ENCODE results near the gene ACYP2.

ACYP2 gene

DNA sequence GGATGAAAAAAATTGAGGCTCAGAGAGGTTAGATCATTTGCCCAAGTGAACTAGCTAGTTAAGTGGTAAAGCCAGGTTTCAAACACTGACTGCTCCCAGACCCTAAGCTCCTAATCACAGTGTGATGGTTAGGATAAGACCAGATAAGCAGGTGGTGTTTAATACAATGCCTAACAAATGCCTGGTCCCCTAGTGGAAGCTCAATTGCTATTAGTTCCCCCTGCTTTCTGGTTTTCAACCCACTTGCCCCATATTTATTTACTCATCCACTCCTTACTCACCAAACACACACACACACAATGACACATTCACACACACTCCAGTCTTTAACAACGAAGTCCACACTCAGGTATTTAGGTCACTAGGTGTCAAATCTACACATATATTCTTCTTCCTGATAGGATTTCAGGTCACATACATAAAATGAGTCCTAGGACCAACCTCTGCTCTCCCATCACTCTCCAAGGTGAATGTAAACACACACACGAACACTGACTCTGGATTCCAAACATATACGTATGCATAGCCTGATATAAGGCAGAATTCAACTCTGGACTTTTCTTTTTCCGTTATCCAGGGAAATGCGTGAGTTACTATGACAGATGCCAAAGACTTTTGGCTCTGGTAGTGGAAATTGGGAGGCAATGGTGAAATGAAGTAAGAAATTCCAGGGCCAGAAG, 214.2 kb downstream of the ACYP2 start:
- Mint-ChIP-seq H3K4me3 (peak overlapping the region; percentile 88), H3K4me1 (peaks cover 11% of the 10 kb centered on the region), H3K36me3 (no peaks in the 10 kb centered on the region), H3K27me3 (peaks cover 8% of the 10 kb centered on the region), H3K27ac (no peak overlapping the region), H3K9me3 (peaks cover 4% of the 10 kb centered on the region)

DNA sequence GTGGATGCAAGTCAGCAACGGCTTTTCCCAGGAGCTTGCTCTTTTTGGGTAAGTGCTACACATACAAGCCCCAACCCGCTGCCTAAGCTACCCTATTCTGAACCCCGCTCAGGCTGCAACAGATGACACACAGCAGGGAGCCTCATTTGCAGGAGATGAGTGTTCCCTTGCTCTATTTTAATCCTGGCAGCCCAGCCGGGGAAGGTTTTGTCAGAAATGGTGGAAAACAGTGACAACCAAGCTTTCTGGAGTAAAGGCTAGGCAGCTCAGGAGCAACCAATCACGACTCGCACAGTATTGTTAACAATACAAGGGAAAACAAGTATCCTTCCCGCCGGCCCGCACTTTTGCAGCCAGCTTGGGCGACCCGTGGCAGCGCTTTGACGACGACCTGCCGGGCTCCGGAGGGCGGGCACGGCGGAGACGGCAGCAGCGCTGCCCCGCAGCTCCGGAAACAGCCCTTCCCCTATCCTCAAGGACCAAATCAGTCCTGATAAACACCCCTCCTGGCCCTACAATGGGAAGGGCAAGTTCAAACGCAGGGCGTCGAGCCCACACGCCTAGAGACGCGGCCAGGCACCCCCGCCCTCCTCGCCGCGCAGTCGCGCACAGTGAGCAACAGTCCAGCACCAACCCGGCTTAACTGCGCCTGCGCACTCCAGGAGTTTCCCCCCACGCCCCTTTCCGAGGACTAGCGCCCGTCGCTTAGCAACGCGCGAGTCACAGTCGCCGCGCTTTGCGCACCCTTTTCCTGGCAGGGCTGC, 214.9 kb downstream of the ACYP2 start:
- H3K27me3 Mint-ChIP-seq = peaks cover 10% of the 10 kb centered on the region
- peak overlapping the region; percentile 88 for H3K4me3 Mint-ChIP-seq
- H3K36me3 Mint-ChIP-seq = no peaks in the 10 kb centered on the region
- H3K27ac Mint-ChIP-seq = peak overlapping the region; percentile 69
- H3K4me1 Mint-ChIP-seq = peaks cover 11% of the 10 kb centered on the region
- H3K9me3 Mint-ChIP-seq = no peaks in the 10 kb centered on the region

DNA sequence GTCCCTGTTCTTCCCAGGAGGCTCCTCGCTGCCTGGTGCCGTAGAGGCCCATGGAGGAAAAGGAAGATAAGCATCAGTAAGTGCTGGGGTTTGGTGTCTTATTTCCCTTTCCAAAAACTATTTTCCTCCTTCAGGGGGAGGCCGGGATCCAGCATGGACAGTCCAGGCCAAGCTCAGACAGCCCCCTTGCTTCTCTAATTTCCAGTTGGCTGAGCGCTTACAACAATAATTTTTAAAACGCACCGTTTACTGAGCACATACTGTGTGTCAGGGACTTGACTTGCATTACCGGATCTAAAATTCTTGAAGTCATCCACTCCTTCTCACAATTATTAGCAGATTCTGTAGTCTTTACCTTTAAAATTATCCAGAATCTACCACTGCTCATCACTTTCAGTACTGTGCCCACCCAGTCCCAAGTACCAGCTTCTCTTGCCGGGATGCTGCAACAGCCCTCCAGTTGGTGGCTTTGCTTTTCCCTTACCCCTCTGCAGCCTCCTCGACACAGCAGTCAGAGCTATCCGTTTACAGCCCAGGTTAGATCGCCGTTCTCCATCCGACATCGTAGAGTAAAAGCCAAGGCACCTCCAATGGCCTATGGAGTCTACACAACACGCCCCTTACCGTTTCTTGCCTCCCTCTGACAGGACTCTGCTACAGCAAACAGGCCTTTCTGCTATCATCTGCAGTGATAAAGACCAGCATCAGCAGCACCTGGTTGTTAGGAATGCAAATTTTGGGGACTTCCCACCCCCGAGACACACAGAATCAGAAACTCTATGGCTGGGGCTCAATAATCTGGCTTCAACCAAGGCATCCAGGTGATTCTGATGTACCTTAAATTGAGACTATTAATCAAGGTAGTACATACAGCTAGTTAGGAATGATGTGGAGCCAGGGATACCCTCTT, 215.8 kb downstream of the ACYP2 start:
- no peaks in the 10 kb centered on the region for H3K36me3 Mint-ChIP-seq
- no peaks in the 10 kb centered on the region for H3K9me3 Mint-ChIP-seq
- peaks cover 11% of the 10 kb centered on the region for H3K4me1 Mint-ChIP-seq
- peak overlapping the region; percentile 88 for H3K4me3 Mint-ChIP-seq
- H3K27me3 Mint-ChIP-seq = peaks cover 10% of the 10 kb centered on the region
- peak overlapping the region; percentile 69 for H3K27ac Mint-ChIP-seq

DNA sequence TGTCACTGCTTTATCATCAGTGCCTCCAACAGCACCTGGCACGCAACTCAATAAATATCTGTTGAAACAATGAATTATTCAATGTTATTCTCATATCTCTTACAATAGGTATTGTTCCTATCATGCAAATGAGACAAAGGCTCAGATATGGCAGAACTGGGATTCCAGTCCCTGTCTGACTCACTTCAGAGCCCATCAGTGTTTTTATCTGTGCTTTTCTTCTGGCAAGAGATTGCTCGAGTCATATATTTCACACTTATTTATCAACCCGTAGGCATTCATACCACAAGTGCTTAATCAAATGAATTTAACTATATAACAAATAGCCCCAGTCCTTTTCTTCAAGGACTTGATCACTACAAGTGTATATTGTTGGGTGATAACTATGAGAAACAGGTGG, 217.0 kb downstream of the ACYP2 start:
- no peaks in the 10 kb centered on the region for H3K36me3 Mint-ChIP-seq
- no peak overlapping the region for H3K27ac Mint-ChIP-seq
- no peaks in the 10 kb centered on the region for H3K9me3 Mint-ChIP-seq
- H3K4me1 Mint-ChIP-seq = peaks cover 11% of the 10 kb centered on the region
- peak overlapping the region; percentile 56 for H3K4me3 Mint-ChIP-seq
- peaks cover 10% of the 10 kb centered on the region for H3K27me3 Mint-ChIP-seq

DNA sequence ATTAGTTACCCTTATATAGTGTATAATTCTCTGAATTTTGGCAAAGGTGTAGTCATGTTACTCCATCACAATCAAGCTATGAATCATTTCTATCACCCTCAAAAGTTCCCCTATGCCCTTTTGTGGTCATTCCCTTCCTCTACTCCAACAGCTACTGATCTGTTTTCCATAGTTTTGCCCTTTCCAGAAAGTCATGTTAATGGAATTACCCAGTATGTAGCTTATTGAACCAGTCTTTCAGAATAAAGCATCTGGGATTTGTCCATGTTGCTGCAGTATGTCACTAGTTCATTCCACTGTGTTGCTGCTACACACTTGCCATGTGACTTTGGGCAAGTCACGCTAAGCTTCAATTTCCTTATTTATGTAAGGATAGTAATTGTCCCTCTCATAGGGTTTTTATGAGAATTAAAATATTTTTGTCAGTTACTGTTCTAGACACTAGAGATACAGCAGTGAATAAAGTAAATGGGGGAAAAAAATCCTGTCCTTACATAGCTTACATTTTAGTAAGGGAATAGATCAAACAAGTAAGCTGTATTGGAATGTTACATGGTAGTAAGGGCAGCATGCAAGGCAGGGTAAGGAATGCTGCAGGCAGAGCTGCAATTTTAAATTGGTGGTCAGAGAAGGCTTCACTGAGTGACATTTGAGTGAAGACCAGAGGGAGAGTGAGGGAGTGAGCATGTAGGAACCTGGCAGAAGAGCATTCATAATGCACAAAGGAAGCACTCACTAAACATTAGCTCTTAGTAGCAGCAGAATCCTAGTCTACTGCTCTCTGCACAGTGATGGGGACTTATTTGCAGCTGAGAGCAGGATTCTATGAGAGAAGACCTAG, 220.9 kb downstream of the ACYP2 start:
- H3K27ac Mint-ChIP-seq = no peak overlapping the region
- H3K27me3 Mint-ChIP-seq = peaks cover 11% of the 10 kb centered on the region
- no peaks in the 10 kb centered on the region for H3K9me3 Mint-ChIP-seq
- H3K4me3 Mint-ChIP-seq = no peak overlapping the region
- H3K36me3 Mint-ChIP-seq = no peaks in the 10 kb centered on the region
- peaks cover 2% of the 10 kb centered on the region for H3K4me1 Mint-ChIP-seq

DNA sequence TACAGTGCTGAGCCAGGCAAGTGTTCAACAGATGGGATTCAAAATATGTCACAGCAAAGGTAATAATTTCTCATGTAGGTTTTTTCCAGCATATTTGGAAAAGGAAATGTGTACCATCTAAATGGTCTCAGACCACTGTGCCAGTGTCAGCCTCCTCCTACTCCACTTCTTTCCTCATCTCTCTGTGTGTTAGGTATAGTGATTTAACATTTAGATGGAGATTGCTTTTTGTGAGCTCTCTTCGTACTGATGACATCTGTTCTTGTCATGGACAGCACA, 221.5 kb downstream of the ACYP2 start:
- H3K36me3 Mint-ChIP-seq = no peaks in the 10 kb centered on the region
- no peak overlapping the region for H3K27ac Mint-ChIP-seq
- no peak overlapping the region for H3K4me3 Mint-ChIP-seq
- peaks cover 11% of the 10 kb centered on the region for H3K27me3 Mint-ChIP-seq
- H3K9me3 Mint-ChIP-seq = no peaks in the 10 kb centered on the region
- H3K4me1 Mint-ChIP-seq = no peaks in the 10 kb centered on the region

DNA sequence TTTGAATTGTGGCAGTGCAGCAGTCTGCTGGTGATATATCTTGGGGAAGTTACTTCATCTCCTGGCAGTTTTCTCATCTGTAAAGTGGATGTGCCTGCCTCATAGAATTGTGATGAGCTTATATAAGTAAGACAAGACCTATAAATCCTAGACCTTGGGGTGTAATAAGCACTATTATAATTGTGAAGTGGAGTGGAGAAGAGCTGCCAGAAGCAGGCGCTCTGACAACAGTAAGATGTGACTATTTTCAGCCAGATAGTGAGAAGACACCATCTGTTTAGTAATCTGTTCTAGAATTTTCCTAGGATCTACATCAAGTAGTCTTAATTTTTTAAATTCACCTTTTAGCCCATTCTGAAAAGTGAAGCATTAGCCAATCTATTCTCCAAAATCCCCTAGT, 226.2 kb downstream of the ACYP2 start:
- Mint-ChIP-seq H3K9me3 (no peaks in the 10 kb centered on the region), H3K27me3 (peaks cover 19% of the 10 kb centered on the region), H3K36me3 (no peaks in the 10 kb centered on the region), H3K4me3 (no peak overlapping the region), H3K27ac (no peak overlapping the region), H3K4me1 (no peaks in the 10 kb centered on the region)

DNA sequence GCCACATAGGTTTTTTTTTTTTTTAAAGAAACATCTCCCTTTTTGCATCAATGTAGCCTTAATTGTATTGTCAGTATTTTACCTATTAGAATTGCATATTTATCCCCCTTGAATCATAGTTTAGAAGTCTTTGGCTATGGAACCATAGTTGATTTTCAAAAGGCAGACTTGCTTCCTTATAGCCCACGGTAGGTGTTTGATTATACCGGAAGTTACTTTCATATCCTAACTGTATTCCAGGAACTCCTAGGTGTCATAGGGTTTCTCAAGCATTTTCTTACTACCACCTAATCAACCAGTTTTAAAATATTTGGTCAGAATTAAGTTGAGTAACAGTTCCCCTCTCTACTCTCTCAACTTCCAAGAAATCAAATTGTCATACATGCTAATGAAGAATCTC, 227.2 kb downstream of the ACYP2 start:
- no peaks in the 10 kb centered on the region for H3K36me3 Mint-ChIP-seq
- no peaks in the 10 kb centered on the region for H3K4me1 Mint-ChIP-seq
- peaks cover 19% of the 10 kb centered on the region for H3K27me3 Mint-ChIP-seq
- no peak overlapping the region for H3K27ac Mint-ChIP-seq
- no peaks in the 10 kb centered on the region for H3K9me3 Mint-ChIP-seq
- H3K4me3 Mint-ChIP-seq = no peak overlapping the region

DNA sequence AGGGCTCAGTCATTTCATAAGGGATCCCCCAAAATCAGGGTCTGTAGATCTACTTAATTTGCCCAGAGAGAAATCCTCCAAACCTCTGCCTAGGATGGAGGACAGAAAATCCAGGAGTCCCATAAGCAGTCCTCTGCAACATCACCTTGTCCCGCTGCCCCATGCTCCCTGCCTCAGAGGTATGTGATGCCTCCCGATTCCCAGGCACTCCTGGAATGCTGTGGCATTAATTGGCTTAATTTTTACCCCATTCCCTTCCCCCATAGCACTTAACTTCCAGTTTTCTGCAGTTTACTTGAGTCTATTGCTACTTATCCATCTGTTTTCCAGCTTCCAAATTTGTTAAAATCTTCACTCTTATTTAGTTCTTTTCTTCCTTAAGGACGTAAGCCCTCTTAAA, 232.2 kb downstream of the ACYP2 start:
- no peak overlapping the region for H3K4me3 Mint-ChIP-seq
- no peaks in the 10 kb centered on the region for H3K9me3 Mint-ChIP-seq
- H3K27ac Mint-ChIP-seq = no peak overlapping the region
- peaks cover 17% of the 10 kb centered on the region for H3K27me3 Mint-ChIP-seq
- no peaks in the 10 kb centered on the region for H3K4me1 Mint-ChIP-seq
- H3K36me3 Mint-ChIP-seq = no peaks in the 10 kb centered on the region

DNA sequence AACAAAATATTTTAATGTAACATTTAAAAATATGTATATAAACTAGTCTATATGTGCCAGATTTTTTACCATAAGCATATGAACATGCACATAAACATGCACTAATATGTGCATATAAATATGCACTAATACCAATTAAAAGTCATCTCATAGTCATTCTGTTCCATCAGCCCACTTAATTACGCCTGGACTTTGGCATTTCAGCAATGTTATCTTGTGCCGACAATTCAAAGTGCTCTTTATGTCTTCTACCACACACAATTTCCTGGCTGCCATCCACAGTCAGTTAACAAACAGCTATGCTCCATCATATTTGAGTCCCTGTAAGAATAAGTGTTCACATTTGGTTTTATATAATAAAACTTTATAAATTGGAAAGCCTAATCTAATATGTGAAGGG, 233.2 kb downstream of the ACYP2 start:
- no peaks in the 10 kb centered on the region for H3K4me1 Mint-ChIP-seq
- no peaks in the 10 kb centered on the region for H3K9me3 Mint-ChIP-seq
- no peak overlapping the region for H3K4me3 Mint-ChIP-seq
- no peak overlapping the region for H3K27ac Mint-ChIP-seq
- no peaks in the 10 kb centered on the region for H3K36me3 Mint-ChIP-seq
- peaks cover 13% of the 10 kb centered on the region for H3K27me3 Mint-ChIP-seq

DNA sequence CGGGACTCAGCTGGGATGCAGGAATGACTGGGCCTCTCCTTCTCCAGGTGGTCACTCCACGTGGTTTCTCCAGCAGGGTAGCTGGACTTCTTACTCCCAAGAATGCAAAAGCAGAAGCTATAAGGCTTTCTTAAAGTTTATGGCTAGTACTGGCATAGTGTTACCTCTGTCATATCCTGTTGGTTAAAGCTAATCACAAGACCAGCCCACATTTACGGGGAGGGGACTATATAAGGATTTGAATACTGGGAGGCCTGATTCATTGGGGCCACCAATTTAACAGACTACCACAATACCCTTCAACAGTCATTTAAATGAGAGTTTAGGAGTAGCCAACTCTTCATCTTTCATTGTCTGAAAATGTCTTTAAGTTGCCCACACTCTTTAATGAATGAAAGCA, 235.0 kb downstream of the ACYP2 start:
- Mint-ChIP-seq H3K4me3 (no peak overlapping the region), H3K36me3 (no peaks in the 10 kb centered on the region), H3K27me3 (peaks cover 6% of the 10 kb centered on the region), H3K4me1 (no peaks in the 10 kb centered on the region), H3K27ac (no peak overlapping the region), H3K9me3 (no peaks in the 10 kb centered on the region)

DNA sequence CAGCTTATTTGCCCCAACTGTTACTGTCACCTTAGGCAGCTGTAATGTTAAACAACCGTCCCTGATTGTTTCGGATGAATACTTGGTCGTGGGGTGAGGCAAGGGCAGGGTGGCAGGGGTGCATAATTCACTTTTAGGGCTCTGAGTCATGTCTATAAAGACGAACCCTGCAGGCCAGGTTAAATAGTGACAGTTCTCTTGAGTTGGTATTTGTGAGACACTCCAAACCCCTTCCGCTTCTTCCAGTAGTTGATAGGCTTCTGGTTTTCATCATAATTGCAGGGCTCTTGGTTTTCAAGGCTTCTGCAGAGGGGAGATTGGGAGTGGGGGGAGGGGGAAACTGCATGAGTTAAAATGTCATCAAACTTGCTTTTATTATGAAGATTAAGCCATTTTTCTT, 237.8 kb downstream of the ACYP2 start:
- no peak overlapping the region for H3K27ac Mint-ChIP-seq
- H3K4me1 Mint-ChIP-seq = no peaks in the 10 kb centered on the region
- no peaks in the 10 kb centered on the region for H3K36me3 Mint-ChIP-seq
- no peak overlapping the region for H3K4me3 Mint-ChIP-seq
- no peaks in the 10 kb centered on the region for H3K9me3 Mint-ChIP-seq
- H3K27me3 Mint-ChIP-seq = peaks cover 5% of the 10 kb centered on the region
